Activated B cell treated with CpG ODN at 0.5 μM for 24 hours (primary cell): ENCODE results near the gene SLC2A13. TPM values are rescaled to one million over a fixed set of nuclear protein-coding genes. Genes with fewer than 3 reads are reported as not detected.

Experiments used
- ATAC-seq: fragments of 200-7000 bp; cut with Tn5 transposase; one replicate; pipeline ENCODE4 v1.10.0; 2021; ENCODE audit warnings: low read depth, mild to moderate bottlenecking, moderate library complexity
- CTCF ChIA-PET: fragments of 350-600 bp; sonication (Branson Sonifier 250); formaldehyde crosslinking; loops from one replicate; lab custom pipeline; 2021; ENCODE audit warnings: antibody characterized with exemption; lab: Charles Lee
- POLR2A ChIA-PET: fragments of 350-600 bp; sonication (Branson Sonifier 250); formaldehyde crosslinking; loops from one replicate; lab custom pipeline; 2021; ENCODE audit warnings: antibody characterized with exemption; lab: Charles Lee
- DNase-seq: peaks from one replicate; pipeline ENCODE4 v3.0.0; 2022
- H3K27ac Mint-ChIP-seq: one replicate; pipeline ENCODE4 v1.8.0; 2020; ENCODE audit warnings: mixed read lengths
- H3K27me3 Mint-ChIP-seq: one replicate; pipeline ENCODE4 v1.8.0; 2021; ENCODE audit warnings: mixed read lengths
- H3K36me3 Mint-ChIP-seq: one replicate; pipeline ENCODE4 v1.8.0; 2021; ENCODE audit warnings: low read depth, mixed read lengths
- H3K4me1 Mint-ChIP-seq: one replicate; pipeline ENCODE4 v1.8.0; 2021; ENCODE audit warnings: mixed read lengths
- H3K4me3 Mint-ChIP-seq: one replicate; pipeline ENCODE4 v1.8.0; 2020; ENCODE audit warnings: mild to moderate bottlenecking, mixed read lengths
- H3K9me3 Mint-ChIP-seq: one replicate; pipeline ENCODE4 v1.8.0; 2020; ENCODE audit warnings: mixed read lengths
- intact Hi-C: fragments of 100-400 bp; cut with micrococcal nuclease; formaldehyde crosslinking; loops from one replicate; pipeline ENCODE4 v1.15.1; 2024
- total RNA-seq: library from RNA; stranded (reverse); gene quantifications from 2 replicates; pipeline ENCODE4 v1.2.3, GENCODE V29; 2022
- TF ChIP-seq, protein P1 (sequence below): fragments of 200-600 bp; IDR thresholded peaks from one replicate; pipeline ENCODE4 v1.8.0; 2022; ENCODE audit warnings: antibody characterized with exemption, mild to moderate bottlenecking

The SLC2A13 gene
- total RNA-seq, 1 donor from 2014 or later = 17.9 TPM

DNA sequence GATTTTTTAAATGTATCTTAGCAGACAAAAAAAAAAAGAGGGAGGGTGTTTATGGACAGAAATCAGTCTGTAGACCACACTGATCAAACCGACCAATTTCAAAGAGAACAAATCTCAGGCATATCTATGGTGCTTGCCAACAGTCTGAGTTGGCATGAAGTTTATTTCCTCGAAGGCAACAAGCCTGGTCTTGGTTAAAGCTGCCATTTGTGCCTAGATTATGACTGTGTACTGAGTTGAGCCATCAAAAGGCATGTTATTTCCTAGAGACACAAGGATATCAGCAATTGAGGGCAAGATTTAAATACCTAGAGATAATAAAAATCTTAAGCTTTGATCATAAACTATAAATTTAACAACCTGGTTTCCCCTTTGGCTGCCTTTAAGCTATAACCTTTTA is 119.2 kb downstream of the SLC2A13 start:
- ChIA-PET CTCF (interaction anchor here (0.9 to 1.5 kb wide), 2 partner anchors 25 to 399 kb away, joined by 3 read pairs; no protein-coding TSS in a partner anchor), POLR2A (no interaction called here)
- Mint-ChIP-seq H3K27me3 (no peaks in the 10 kb centered on the region), H3K36me3 (no peaks in the 10 kb centered on the region), H3K4me1 (peaks cover 4% of the 10 kb centered on the region), H3K27ac (no peak overlapping the region), H3K4me3 (no peak overlapping the region), H3K9me3 (no peaks in the 10 kb centered on the region)
- DNase-seq = no peak
- intact Hi-C loops = no loop called here
- ATAC-seq = no peak
- TF ChIP-seq, protein P1, sequence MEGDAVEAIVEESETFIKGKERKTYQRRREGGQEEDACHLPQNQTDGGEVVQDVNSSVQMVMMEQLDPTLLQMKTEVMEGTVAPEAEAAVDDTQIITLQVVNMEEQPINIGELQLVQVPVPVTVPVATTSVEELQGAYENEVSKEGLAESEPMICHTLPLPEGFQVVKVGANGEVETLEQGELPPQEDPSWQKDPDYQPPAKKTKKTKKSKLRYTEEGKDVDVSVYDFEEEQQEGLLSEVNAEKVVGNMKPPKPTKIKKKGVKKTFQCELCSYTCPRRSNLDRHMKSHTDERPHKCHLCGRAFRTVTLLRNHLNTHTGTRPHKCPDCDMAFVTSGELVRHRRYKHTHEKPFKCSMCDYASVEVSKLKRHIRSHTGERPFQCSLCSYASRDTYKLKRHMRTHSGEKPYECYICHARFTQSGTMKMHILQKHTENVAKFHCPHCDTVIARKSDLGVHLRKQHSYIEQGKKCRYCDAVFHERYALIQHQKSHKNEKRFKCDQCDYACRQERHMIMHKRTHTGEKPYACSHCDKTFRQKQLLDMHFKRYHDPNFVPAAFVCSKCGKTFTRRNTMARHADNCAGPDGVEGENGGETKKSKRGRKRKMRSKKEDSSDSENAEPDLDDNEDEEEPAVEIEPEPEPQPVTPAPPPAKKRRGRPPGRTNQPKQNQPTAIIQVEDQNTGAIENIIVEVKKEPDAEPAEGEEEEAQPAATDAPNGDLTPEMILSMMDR = no peak

DNA sequence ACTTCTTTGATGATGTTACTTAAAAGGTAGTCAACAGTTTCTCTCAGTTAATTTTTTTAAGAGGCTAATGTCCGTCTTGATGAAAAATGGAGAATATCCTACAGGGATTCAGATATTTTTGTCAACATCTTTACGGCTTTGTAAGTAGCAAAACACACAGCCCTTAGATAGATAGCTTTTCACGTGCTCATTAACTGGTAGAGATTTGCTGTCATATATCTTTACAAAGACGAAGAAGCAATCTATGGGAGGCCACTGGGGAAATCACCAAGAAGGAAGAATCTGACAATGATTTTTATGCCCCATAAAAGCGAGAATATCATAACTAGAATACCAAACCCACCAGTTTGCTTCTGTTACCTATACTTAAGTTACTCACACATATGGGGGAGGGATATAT is 121.2 kb downstream of the SLC2A13 start:
- intact Hi-C loops = no loop called here
- ChIA-PET POLR2A (no interaction called here), CTCF (no interaction called here)
- H3K27ac Mint-ChIP-seq = no peak overlapping the region
- TF ChIP-seq, protein P1 = no peak
- DNase-seq (no peak), ATAC-seq (no peak)
- no peaks in the 10 kb centered on the region for H3K27me3 Mint-ChIP-seq
- H3K36me3 Mint-ChIP-seq = no peaks in the 10 kb centered on the region
- H3K9me3 Mint-ChIP-seq = no peaks in the 10 kb centered on the region
- H3K4me1 Mint-ChIP-seq = peaks cover 2% of the 10 kb centered on the region
- H3K4me3 Mint-ChIP-seq = no peak overlapping the region

DNA sequence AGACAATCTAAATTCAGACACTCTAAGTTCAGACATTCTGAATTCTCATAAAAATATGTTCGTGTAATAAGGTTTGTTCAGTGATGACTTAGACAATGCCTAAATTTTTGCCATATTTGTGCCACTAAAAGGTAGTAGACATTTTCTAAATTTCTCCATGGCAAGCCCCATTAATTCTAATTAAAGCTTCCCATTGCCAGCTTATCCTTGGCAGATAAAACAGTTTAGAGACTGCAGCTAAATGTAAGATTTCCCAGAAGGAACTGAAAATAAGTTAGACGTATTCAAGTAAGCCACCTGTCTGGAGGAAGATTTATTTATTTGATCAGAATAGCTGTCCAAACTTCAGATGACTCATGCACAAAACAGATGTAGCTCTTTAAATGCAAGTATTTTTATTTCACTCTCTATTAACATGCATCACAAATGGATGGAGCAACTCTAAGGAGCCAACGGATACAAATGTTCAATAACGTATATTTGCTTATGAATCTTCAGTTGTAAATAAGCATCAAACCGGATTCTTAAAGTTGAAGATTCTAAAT is 130.4 kb downstream of the SLC2A13 start:
- CTCF ChIA-PET = interaction anchor here (1.9 kb wide), 1 partner anchor 16 kb away, joined by 9 read pairs; no protein-coding TSS in a partner anchor
- no peak overlapping the region for H3K4me3 Mint-ChIP-seq
- ATAC-seq (no peak), DNase-seq (no peak)
- H3K27ac Mint-ChIP-seq = no peak overlapping the region
- peaks cover under 1% of the 10 kb centered on the region for H3K9me3 Mint-ChIP-seq
- intact Hi-C loops = no loop called here
- peaks cover 1% of the 10 kb centered on the region for H3K36me3 Mint-ChIP-seq
- TF ChIP-seq, protein P1 = no peak
- POLR2A ChIA-PET = no interaction called here
- no peaks in the 10 kb centered on the region for H3K4me1 Mint-ChIP-seq
- no peaks in the 10 kb centered on the region for H3K27me3 Mint-ChIP-seq

DNA sequence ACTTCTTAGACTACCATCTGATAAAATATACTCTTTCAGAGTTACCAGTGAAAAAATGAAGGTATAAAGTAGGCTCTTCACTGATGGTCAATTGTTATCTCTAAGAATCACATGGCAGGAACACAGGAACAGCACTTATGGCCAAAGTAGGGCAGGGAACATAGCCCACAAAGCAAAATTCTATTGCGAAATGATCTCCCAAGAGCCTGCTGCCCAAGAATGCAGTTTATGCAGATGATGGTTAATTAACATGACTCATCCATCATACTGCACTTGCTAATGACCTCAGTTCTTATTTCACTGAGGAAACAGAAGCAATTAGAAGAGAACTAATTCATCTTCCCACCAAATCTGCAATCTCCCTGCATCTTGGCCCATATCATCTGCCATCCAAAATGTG is 133.8 kb downstream of the SLC2A13 start:
- DNase-seq (no peak), ATAC-seq (no peak)
- ChIA-PET CTCF (no interaction called here), POLR2A (no interaction called here)
- intact Hi-C loops = no loop called here
- Mint-ChIP-seq H3K4me3 (no peak overlapping the region), H3K27me3 (no peaks in the 10 kb centered on the region), H3K27ac (no peak overlapping the region), H3K4me1 (no peaks in the 10 kb centered on the region), H3K9me3 (peaks cover 3% of the 10 kb centered on the region), H3K36me3 (peaks cover 3% of the 10 kb centered on the region)
- TF ChIP-seq, protein P1 = no peak

DNA sequence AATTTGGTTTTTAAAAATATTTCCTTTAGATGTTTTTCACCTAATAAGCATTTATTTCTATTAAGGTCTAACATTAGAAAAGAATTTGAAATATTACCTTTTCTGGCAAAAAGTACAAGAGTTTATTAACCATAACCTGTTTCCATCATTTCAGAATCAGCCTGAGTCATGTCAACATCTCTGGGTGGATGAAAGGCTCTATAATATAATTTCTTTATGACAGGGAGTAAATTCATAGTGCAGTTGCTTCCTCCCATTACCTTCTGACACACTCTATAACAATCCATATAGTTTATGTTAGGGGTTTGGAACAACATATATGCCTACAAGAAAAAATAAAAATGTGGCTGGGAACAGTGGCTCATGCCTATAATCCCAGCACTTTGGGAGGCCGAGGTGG is 134.5 kb downstream of the SLC2A13 start:
- Mint-ChIP-seq H3K4me3 (no peak overlapping the region), H3K27ac (no peak overlapping the region), H3K9me3 (peaks cover 3% of the 10 kb centered on the region), H3K36me3 (peaks cover 3% of the 10 kb centered on the region), H3K4me1 (no peaks in the 10 kb centered on the region), H3K27me3 (no peaks in the 10 kb centered on the region)
- POLR2A ChIA-PET = no interaction called here
- CTCF ChIA-PET = no interaction called here
- DNase-seq = no peak
- intact Hi-C loops = no loop called here
- ATAC-seq = no peak
- TF ChIP-seq, protein P1 = no peak
